GM21381 (cell line): ENCODE data around the gene SLC4A2.

Source experiments
- ATAC-seq: cut with Tn5 transposase; IDR thresholded peaks from one replicate; pipeline ENCODE4 v1.9.1; 2021; ENCODE audit warnings: mild to moderate bottlenecking, moderate library complexity; ENCODE audit not compliant: unreplicated experiment

SLC4A2 gene

GRCh38 chr7:151088856-151089699 lies 29.7 kb downstream of the SLC4A2 start:
- no peak for ATAC-seq

- ATAC-seq = no peak
Observed at GRCh38 chr7:151089893-151090730, 30.7 kb downstream of the SLC4A2 start.

GRCh38 chr7:151091003-151091402 lies 31.6 kb downstream of the SLC4A2 start:
- no peak for ATAC-seq

GRCh38 chr7:151091431-151091830 lies 32.0 kb downstream of the SLC4A2 start:
- no peak for ATAC-seq

- ATAC-seq = no peak
Observed at GRCh38 chr7:151091988-151092387, 32.6 kb downstream of the SLC4A2 start.

- ATAC-seq = no peak
Observed at GRCh38 chr7:151093748-151094147, 34.4 kb downstream of the SLC4A2 start.

GRCh38 chr7:151094675-151095074 lies 35.3 kb downstream of the SLC4A2 start:
- no peak for ATAC-seq

- no peak for ATAC-seq
Observed at GRCh38 chr7:151095123-151095797, 35.9 kb downstream of the SLC4A2 start.

- ATAC-seq = no peak
Observed at GRCh38 chr7:151095828-151096475, 36.6 kb downstream of the SLC4A2 start.

GRCh38 chr7:151099486-151100211 lies 40.3 kb downstream of the SLC4A2 start:
- ATAC-seq = no peak

- ATAC-seq = no peak
Observed at GRCh38 chr7:151100921-151101320, 41.5 kb downstream of the SLC4A2 start.

- ATAC-seq = no peak
Observed at GRCh38 chr7:151101621-151102396, 42.4 kb downstream of the SLC4A2 start.

GRCh38 chr7:151102991-151103390 lies 43.6 kb downstream of the SLC4A2 start:
- ATAC-seq = no peak

- ATAC-seq = no peak
Observed at GRCh38 chr7:151103973-151104372, 44.6 kb downstream of the SLC4A2 start.

GRCh38 chr7:151104411-151105235 lies 45.2 kb downstream of the SLC4A2 start:
- ATAC-seq = no peak

GRCh38 chr7:151107882-151108281 lies 48.5 kb downstream of the SLC4A2 start:
- ATAC-seq = no peak

GRCh38 chr7:151109094-151110048 lies 50.0 kb downstream of the SLC4A2 start:
- no peak for ATAC-seq
